CD4-positive, CD25-positive, alpha-beta regulatory T cell (primary cell): ENCODE results near the gene MT1G. TPM values are rescaled to one million over a fixed set of nuclear protein-coding genes. Genes with fewer than 3 reads are reported as not detected.

Source experiments
- ATAC-seq, 2 donors: fragments of 150-1000 bp; cut with Tn5 transposase; one replicate each; pipeline ENCODE4 v1.10.0; 2021; ENCODE audit warnings: low read depth in 2 of 2, moderate number of reproducible peaks in 2 of 2, moderate library complexity in 1 of 2
- DNase-seq, 3 donors: peaks; one replicate each; pipeline versions ENCODE4 v3.0.0 to v3.0.0-alpha.2; 2012 to 2022; ENCODE audit warnings: mixed read lengths in 1 of 3
- H3K27ac ChIP-seq: one replicate; pipeline ENCODE4 v1.7.0; 2013; ENCODE audit warnings: mild to moderate bottlenecking, low read length; ENCODE audit not compliant: insufficient read depth, poor library complexity, severe bottlenecking
- H3K27me3 ChIP-seq: one replicate; pipeline ENCODE4 v1.7.0; 2013; ENCODE audit warnings: low read length; ENCODE audit not compliant: control insufficient read depth, insufficient read depth
- H3K36me3 ChIP-seq: one replicate; pipeline ENCODE4 v1.7.0; 2013; ENCODE audit warnings: mild to moderate bottlenecking, low read length, moderate library complexity; ENCODE audit not compliant: control insufficient read depth, insufficient read depth
- H3K4me1 ChIP-seq: 2 replicates; pipeline ENCODE4 v1.7.0; 2013; ENCODE audit warnings: mild to moderate bottlenecking, low read length; ENCODE audit not compliant: insufficient read depth, control insufficient read depth, poor library complexity, severe bottlenecking
- H3K4me3 ChIP-seq: one replicate; pipeline ENCODE4 v1.7.0; 2013; ENCODE audit warnings: low read depth, mild to moderate bottlenecking, low read length, moderate library complexity
- H3K9me3 ChIP-seq, 2 experiments: 1 replicate in 1 of 2; 2 replicates in 1 of 2; pipeline ENCODE4 v1.7.0; 2013; ENCODE audit warnings: low read length in 2 of 2, mild to moderate bottlenecking in 1 of 2, moderate library complexity in 1 of 2; ENCODE audit not compliant: control insufficient read depth in 2 of 2
- H3K27ac Mint-ChIP-seq, 3 donors: one replicate each; pipeline ENCODE4 v1.8.0; 2020 to 2022; ENCODE audit warnings: mild to moderate bottlenecking in 3 of 3, mixed read lengths in 3 of 3, moderate library complexity in 2 of 3
- H3K27me3 Mint-ChIP-seq: one replicate; pipeline ENCODE4 v1.8.0; 2022; ENCODE audit warnings: mild to moderate bottlenecking, mixed read lengths
- H3K36me3 Mint-ChIP-seq: one replicate; pipeline ENCODE4 v1.8.0; 2020; ENCODE audit warnings: mixed read lengths
- H3K4me1 Mint-ChIP-seq, 4 donors: one replicate each; pipeline ENCODE4 v1.8.0; 2020 to 2022; ENCODE audit warnings: mixed read lengths in 4 of 4, mild to moderate bottlenecking in 1 of 4
- H3K4me3 Mint-ChIP-seq, 4 donors: one replicate each; pipeline ENCODE4 v1.8.0; 2020 to 2022; ENCODE audit warnings: mild to moderate bottlenecking in 4 of 4, mixed read lengths in 4 of 4, moderate library complexity in 3 of 4
- H3K9me3 Mint-ChIP-seq, 7 donors: one replicate each; pipeline ENCODE4 v1.8.0; 2020 to 2022; ENCODE audit warnings: mixed read lengths in 7 of 7, mild to moderate bottlenecking in 3 of 7, moderate library complexity in 2 of 7
- polyA plus RNA-seq, 4 donors: library from polyadenylated mRNA; unstranded; fragments of 300-500 nt; fragmentation: Illumina TruSeq; gene quantifications; one replicate each; pipeline ENCODE4 v1.2.3, GENCODE V29; 2021
- total RNA-seq: library from RNA; stranded (reverse); gene quantifications from one replicate; pipeline ENCODE4 v1.2.3, GENCODE V29; 2022

The MT1G gene
- total and polyA plus RNA-seq, 5 donors from 2014 or later, result not detected

- H3K9me3 ChIP-seq, result no peaks in the 10 kb centered on the region
- H3K4me3 Mint-ChIP-seq, result no peak overlapping the region
- H3K27me3 Mint-ChIP-seq, result peaks cover 49% of the 10 kb centered on the region
- peaks cover 8% of the 10 kb centered on the region for H3K27me3 ChIP-seq
- peaks cover 0 to 24% (median 9%) of the 10 kb centered on the region in 4 donors for H3K4me1 Mint-ChIP-seq
- no peaks in the 10 kb centered on the region for H3K9me3 Mint-ChIP-seq
- H3K4me3 ChIP-seq, result no peak overlapping the region
- ATAC-seq (no peak), DNase-seq (no peak)
- H3K4me1 ChIP-seq, result peaks cover 17% of the 10 kb centered on the region
- H3K36me3 Mint-ChIP-seq, result no peaks in the 10 kb centered on the region
- no peak overlapping the region for H3K27ac Mint-ChIP-seq
- no peaks in the 10 kb centered on the region for H3K36me3 ChIP-seq
- no peak overlapping the region for H3K27ac ChIP-seq
Observed at GRCh38 chr16:56645838-56646237, 22.0 kb downstream of the MT1G start.

- H3K4me3 Mint-ChIP-seq, result peak overlapping the region in 1 of 4 donors; percentile 55
- no peaks in the 10 kb centered on the region for H3K9me3 Mint-ChIP-seq
- Histone ChIP-seq H3K4me3 (no peak overlapping the region), H3K27ac (no peak overlapping the region), H3K9me3 (no peaks in the 10 kb centered on the region), H3K27me3 (peaks cover 11% of the 10 kb centered on the region), H3K4me1 (peaks cover 17% of the 10 kb centered on the region), H3K36me3 (no peaks in the 10 kb centered on the region)
- peaks cover 0 to 24% (median 9%) of the 10 kb centered on the region in 4 donors for H3K4me1 Mint-ChIP-seq
- H3K36me3 Mint-ChIP-seq, result no peaks in the 10 kb centered on the region
- no peak for DNase-seq
- no peak for ATAC-seq
- peaks cover 49% of the 10 kb centered on the region for H3K27me3 Mint-ChIP-seq
- no peak overlapping the region for H3K27ac Mint-ChIP-seq
Observed at GRCh38 chr16:56645311-56645710, 22.6 kb downstream of the MT1G start.

- DNase-seq (no peak), ATAC-seq (no peak)
- Histone ChIP-seq H3K4me3 (peak overlapping the region; percentile 45), H3K27me3 (peaks cover 17% of the 10 kb centered on the region), H3K4me1 (peaks cover 17% of the 10 kb centered on the region), H3K9me3 (no peaks in the 10 kb centered on the region), H3K27ac (no peak overlapping the region), H3K36me3 (no peaks in the 10 kb centered on the region)
- Mint-ChIP-seq H3K4me3 (peak overlapping the region; percentile 2 to 86 (median 46)), H3K36me3 (no peaks in the 10 kb centered on the region), H3K4me1 (peaks cover 0 to 24% (median 9%) of the 10 kb centered on the region in 4 donors), H3K27ac (peak overlapping the region in 2 of 3 donors; percentile 7 to 74), H3K9me3 (no peaks in the 10 kb centered on the region), H3K27me3 (peaks cover 56% of the 10 kb centered on the region)
Observed at GRCh38 chr16:56643833-56644232, 24.0 kb downstream of the MT1G start.

GRCh38 chr16:56643080-56643778 lies 24.6 kb downstream of the MT1G start:
- H3K9me3 Mint-ChIP-seq, result no peaks in the 10 kb centered on the region

GRCh38 chr16:56641166-56641565 lies 26.7 kb downstream of the MT1G start:
- no peaks in the 10 kb centered on the region for H3K36me3 ChIP-seq
- H3K27me3 ChIP-seq, result peaks cover 36% of the 10 kb centered on the region
- Mint-ChIP-seq H3K4me3 (no peak overlapping the region), H3K4me1 (peaks cover 0 to 30% (median 17%) of the 10 kb centered on the region in 4 donors), H3K27me3 (peaks cover 59% of the 10 kb centered on the region), H3K27ac (no peak overlapping the region), H3K36me3 (no peaks in the 10 kb centered on the region), H3K9me3 (no peaks in the 10 kb centered on the region)
- no peak for DNase-seq
- ATAC-seq, result no peak
- H3K4me3 ChIP-seq, result no peak overlapping the region
- peaks cover 17% of the 10 kb centered on the region for H3K4me1 ChIP-seq
- H3K9me3 ChIP-seq, result no peaks in the 10 kb centered on the region
- no peak overlapping the region for H3K27ac ChIP-seq

More at GRCh38 chr16:56643080-56643778, 24.6 kb downstream of the MT1G start:
- H3K27me3 Mint-ChIP-seq, result peaks cover 55% of the 10 kb centered on the region
- peak overlapping the region in 1 of 3 donors; percentile 74 for H3K27ac Mint-ChIP-seq
- peaks cover 21% of the 10 kb centered on the region for H3K27me3 ChIP-seq
- no peaks in the 10 kb centered on the region for H3K9me3 ChIP-seq
- H3K4me3 Mint-ChIP-seq, result peak overlapping the region; percentile 17 to 86 (median 62)
- DNase-seq (peak; percentile 56 to 88 (median 62)), ATAC-seq (peak; percentile 98 to 99)
- peak overlapping the region; percentile 45 for H3K4me3 ChIP-seq
- peaks cover 17% of the 10 kb centered on the region for H3K4me1 ChIP-seq
- no peaks in the 10 kb centered on the region for H3K36me3 Mint-ChIP-seq
- no peaks in the 10 kb centered on the region for H3K36me3 ChIP-seq
- no peak overlapping the region for H3K27ac ChIP-seq
- peaks cover 0 to 24% (median 9%) of the 10 kb centered on the region in 4 donors for H3K4me1 Mint-ChIP-seq

GRCh38 chr16:56640076-56640475 lies 27.8 kb downstream of the MT1G start:
- H3K4me1 Mint-ChIP-seq, result peaks cover 0 to 37% (median 18%) of the 10 kb centered on the region in 4 donors
- H3K9me3 ChIP-seq, result no peaks in the 10 kb centered on the region

GRCh38 chr16:56639045-56639444 lies 28.8 kb downstream of the MT1G start:
- Mint-ChIP-seq H3K36me3 (no peaks in the 10 kb centered on the region), H3K27ac (no peak overlapping the region), H3K4me3 (no peak overlapping the region), H3K4me1 (peaks cover 0 to 35% (median 23%) of the 10 kb centered on the region in 4 donors), H3K27me3 (peaks cover 77% of the 10 kb centered on the region), H3K9me3 (peaks cover 0 to 1% (median 0%) of the 10 kb centered on the region in 7 donors)
- Histone ChIP-seq H3K9me3 (no peaks in the 10 kb centered on the region), H3K27ac (no peak overlapping the region), H3K36me3 (no peaks in the 10 kb centered on the region), H3K27me3 (peaks cover 41% of the 10 kb centered on the region), H3K4me3 (no peak overlapping the region), H3K4me1 (peaks cover 27% of the 10 kb centered on the region)
- ATAC-seq (no peak), DNase-seq (no peak)

More at GRCh38 chr16:56640076-56640475, 27.8 kb downstream of the MT1G start:
- Mint-ChIP-seq H3K27me3 (peaks cover 67% of the 10 kb centered on the region), H3K27ac (no peak overlapping the region), H3K9me3 (no peaks in the 10 kb centered on the region), H3K4me3 (no peak overlapping the region), H3K36me3 (no peaks in the 10 kb centered on the region)
- no peak for ATAC-seq
- peaks cover 37% of the 10 kb centered on the region for H3K27me3 ChIP-seq
- DNase-seq, result no peak
- H3K4me3 ChIP-seq, result no peak overlapping the region
- no peaks in the 10 kb centered on the region for H3K36me3 ChIP-seq
- peaks cover 26% of the 10 kb centered on the region for H3K4me1 ChIP-seq
- no peak overlapping the region for H3K27ac ChIP-seq
